ENCODE measurements around the gene F7. TPM values are rescaled to one million over a fixed set of nuclear protein-coding genes. Genes with fewer than 3 reads are reported as not detected.

The F7 gene
- polyA plus RNA-seq, 3 donors, result 0.07 to 0.12 TPM; not detected in 1

- H3K27ac ChIP-seq (ENCODE audit: low read depth, low read length), result no peak overlapping the region
- WGBS, 3 donors, result 64 to 74% (median 69%) methylated on average over 18 of the region's 18 CpGs
Measured at GRCh38 chr13:113083402-113084061, 22.1 kb upstream of the F7 start.

GRCh38 chr13:113084094-113084942, 21.3 kb upstream of the F7 start:
- no peak overlapping the region for H3K27ac ChIP-seq (ENCODE audit: low read depth, low read length)
- 93 to 95% (median 94%) methylated on average over 25 of the region's 25 CpGs for WGBS, 3 donors

- no peak overlapping the region for H3K27ac ChIP-seq (ENCODE audit: low read depth, low read length)
- WGBS, 3 donors, result 87 to 91% (median 89%) methylated on average over 24 of the region's 24 CpGs
Measured at GRCh38 chr13:113084943-113085540, 20.5 kb upstream of the F7 start.

- H3K27ac ChIP-seq (ENCODE audit: low read depth, low read length), result no peak overlapping the region
- 83 to 86% (median 83%) methylated on average over 32 of the region's 32 CpGs for WGBS, 3 donors
Measured at GRCh38 chr13:113086031-113086750, 19.4 kb upstream of the F7 start.

- H3K27ac ChIP-seq (ENCODE audit: low read depth, low read length), result no peak overlapping the region
- 87 to 91% (median 90%) methylated on average over 39 of the region's 39 CpGs for WGBS, 3 donors
Measured at GRCh38 chr13:113086991-113087922, 18.3 kb upstream of the F7 start.

GRCh38 chr13:113087923-113088690, 17.5 kb upstream of the F7 start:
- WGBS, 3 donors, result 90 to 93% (median 91%) methylated on average over 39 to 40 of the region's 40 CpGs
- H3K27ac ChIP-seq (ENCODE audit: low read depth, low read length), result no peak overlapping the region

GRCh38 chr13:113088691-113089020, 16.9 kb upstream of the F7 start:
- 91 to 92% (median 91%) methylated on average over 17 of the region's 17 CpGs for WGBS, 3 donors
- no peak overlapping the region for H3K27ac ChIP-seq (ENCODE audit: low read depth, low read length)

- 86 to 89% (median 87%) methylated on average over 36 of the region's 36 CpGs for WGBS, 3 donors
- H3K27ac ChIP-seq (ENCODE audit: low read depth, low read length), result no peak overlapping the region
Measured at GRCh38 chr13:113089693-113090414, 15.7 kb upstream of the F7 start.

GRCh38 chr13:113090415-113090770, 15.2 kb upstream of the F7 start:
- 86 to 92% (median 92%) methylated on average over 12 to 13 of the region's 13 CpGs for WGBS, 3 donors
- H3K27ac ChIP-seq (ENCODE audit: low read depth, low read length), result no peak overlapping the region

GRCh38 chr13:113090806-113091205, 14.8 kb upstream of the F7 start:
- H3K27ac ChIP-seq (ENCODE audit: low read depth, low read length), result no peak overlapping the region
- WGBS, 3 donors, result 89 to 95% (median 94%) methylated on average over 24 of the region's 24 CpGs

GRCh38 chr13:113091211-113091771, 14.3 kb upstream of the F7 start:
- no peak overlapping the region for H3K27ac ChIP-seq (ENCODE audit: low read depth, low read length)
- 86 to 90% (median 88%) methylated on average over 30 of the region's 30 CpGs for WGBS, 3 donors

GRCh38 chr13:113091891-113092775, 13.5 kb upstream of the F7 start:
- no peak overlapping the region for H3K27ac ChIP-seq (ENCODE audit: low read depth, low read length)
- 88 to 89% (median 89%) methylated on average over 33 of the region's 33 CpGs for WGBS, 3 donors

GRCh38 chr13:113092776-113093579, 12.6 kb upstream of the F7 start:
- 91 to 93% (median 93%) methylated on average over 25 of the region's 25 CpGs for WGBS, 3 donors
- no peak overlapping the region for H3K27ac ChIP-seq (ENCODE audit: low read depth, low read length)

- no peak overlapping the region for H3K27ac ChIP-seq (ENCODE audit: low read depth, low read length)
- WGBS, 3 donors, result 82 to 85% (median 84%) methylated on average over 29 of the region's 29 CpGs
Measured at GRCh38 chr13:113093580-113094409, 11.8 kb upstream of the F7 start.
